Stomach (tissue), 9 donors: Measurements from ENCODE around the gene KCNH5. TPM values are rescaled to one million over a fixed set of nuclear protein-coding genes. Genes with fewer than 3 reads are reported as not detected.

Experiments
- DNase-seq, 2 donors: peaks; one replicate each; pipeline versions ENCODE4 v3.0.0 to v3.0.0-alpha.2; 2013 to 2019
- H3K27ac ChIP-seq, 5 donors: fragments of 200-600 bp in 4 of 5; sonication (generic) in 4 of 5; one replicate each; pipeline ENCODE4 v1.5.1; 2013 to 2019; ENCODE audit warnings: mild to moderate bottlenecking in 1 of 5, moderate library complexity in 1 of 5
- H3K27me3 ChIP-seq, 3 donors: fragments of 200-600 bp; sonication (generic); one replicate each; pipeline ENCODE4 v1.5.1; 2017 to 2019; ENCODE audit warnings: mixed run types in 1 of 3
- H3K36me3 ChIP-seq, 4 donors: fragments of 200-600 bp; sonication (generic); 1 replicate in 3 of 4; 2 replicates in 1 of 4; pipeline ENCODE4 v1.5.1; 2016 to 2019
- H3K4me1 ChIP-seq, 4 donors: fragments of 200-600 bp; sonication (generic); one replicate each; pipeline ENCODE4 v1.5.1; 2016 to 2019
- H3K4me3 ChIP-seq, 4 donors: fragments of 200-600 bp; sonication (generic) in 3 of 4; one replicate each; pipeline ENCODE4 v1.5.1; 2016 to 2019; ENCODE audit warnings: mild to moderate bottlenecking in 1 of 4
- H3K9me3 ChIP-seq, 4 donors: fragments of 200-600 bp; sonication (generic); one replicate each; pipeline ENCODE4 v1.5.1; 2016 to 2019
- CTCF ChIP-seq, 7 experiments: fragments of 450-650 bp in 4 of 7; fragments of 200-600 bp in 3 of 7; sonication (generic) in 3 of 7; IDR thresholded peaks; one replicate each; pipeline ENCODE4 v1.5.1; 2016 to 2019; ENCODE audit warnings: antibody characterized with exemption in 7 of 7, control low read depth in 2 of 7, mild to moderate bottlenecking in 1 of 7
- EP300 ChIP-seq: sonication (generic); formaldehyde crosslinking; IDR thresholded peaks from one replicate; pipeline ENCODE4 v1.6.1; 2017; ENCODE audit warnings: antibody characterized with exemption
- POLR2A ChIP-seq, 4 donors: fragments of 450-650 bp; IDR thresholded peaks; one replicate each; pipeline ENCODE4 v1.6.1; 2016; ENCODE audit warnings: antibody characterized with exemption in 4 of 4, control low read depth in 2 of 4, mild to moderate bottlenecking in 1 of 4, moderate library complexity in 1 of 4
- POLR2AphosphoS5 ChIP-seq, 3 donors: sonication (generic); formaldehyde crosslinking; IDR thresholded peaks; one replicate each; pipeline ENCODE4 v1.6.1; 2016; ENCODE audit warnings: antibody characterized with exemption in 3 of 3
- whole genome bisulfite sequencing, 5 donors: extraction: QIAGEN DNeasy Blood & Tissue Kit in 3 of 5; methylation state at CpG; one replicate each; pipeline versions ENCODE4 v1.1.5 to v1.1.7; 2013 to 2018; 5-methylcytosine and 5-hydroxymethylcytosine counted together
- intact Hi-C: fragments of 100-400 bp; cut with DNase I; formaldehyde crosslinking; loops from one replicate; pipeline ENCODE4 v1.15.1; 2023; ENCODE audit warnings: low total_unique reads
- polyA plus RNA-seq, 3 donors: library from polyadenylated mRNA; stranded (reverse); fragments of 200-250 nt; gene quantifications; one replicate each; pipeline ENCODE4 v1.2.3, GENCODE V29; 2013
- total RNA-seq, 5 donors: library from RNA; depleted of rRNA; stranded (reverse); fragments of >200 nt; gene quantifications; one replicate each; pipeline versions ENCODE4 v1.1.0 to v1.2.3, GENCODE V29; 2014 to 2016
- donor health status: healthy with polysubstance abuse.
- donor health status: Bipolar disorder and iron deficiency.
- donor health status: healthy.

The KCNH5 gene
- total and polyA plus RNA-seq, 8 donors, result under 0.01 to 0.55 TPM; not detected in 6

GRCh38 chr14:62718629-62719028 is 326.6 kb downstream of the KCNH5 start:
- TF ChIP-seq POLR2A (IDR thresholded peaks at IDR 0.05) (no peak), CTCF (IDR thresholded peaks at IDR 0.05) (no peak), POLR2AphosphoS5 (IDR thresholded peaks at IDR 0.05) (no peak)
- Histone ChIP-seq H3K4me3 (no peak overlapping the region), H3K36me3 (no peaks in the 10 kb centered on the region), H3K9me3 (no peaks in the 10 kb centered on the region), H3K4me1 (no peaks in the 10 kb centered on the region), H3K27ac (no peak overlapping the region), H3K27me3 (no peaks in the 10 kb centered on the region)
- no peak for DNase-seq
- intact Hi-C loops, result no loop called here
- WGBS, 5 donors, result 98 to 100% (median 99%) methylated on average over 1 of the region's 1 CpG

- H3K4me3 ChIP-seq, result no peak overlapping the region
- intact Hi-C loops, result no loop called here
- no peaks in the 10 kb centered on the region for H3K27me3 ChIP-seq
- peak in 1 of 2 donors; percentile 3 for DNase-seq
- no peaks in the 10 kb centered on the region for H3K9me3 ChIP-seq
- H3K27ac ChIP-seq, result no peak overlapping the region
- H3K36me3 ChIP-seq, result no peaks in the 10 kb centered on the region
- TF ChIP-seq POLR2A (IDR thresholded peaks at IDR 0.05) (no peak), POLR2AphosphoS5 (IDR thresholded peaks at IDR 0.05) (no peak), CTCF (IDR thresholded peaks at IDR 0.05) (no peak), EP300 (no peak)
- 57 to 68% (median 67%) methylated on average over 7 of the region's 7 CpGs for WGBS, 5 donors
- no peaks in the 10 kb centered on the region for H3K4me1 ChIP-seq
These were observed 333.8 kb downstream of the KCNH5 start for GRCh38 chr14:62711351-62712023.

GRCh38 chr14:62710811-62711210 is 334.4 kb downstream of the KCNH5 start:
- Histone ChIP-seq H3K9me3 (no peaks in the 10 kb centered on the region), H3K27me3 (no peaks in the 10 kb centered on the region), H3K36me3 (no peaks in the 10 kb centered on the region), H3K27ac (no peak overlapping the region), H3K4me3 (no peak overlapping the region), H3K4me1 (no peaks in the 10 kb centered on the region)
- DNase-seq, result no peak
- intact Hi-C loops, result no loop called here
- TF ChIP-seq POLR2A (IDR thresholded peaks at IDR 0.05), result no peak
- no peak for TF ChIP-seq CTCF (IDR thresholded peaks at IDR 0.05)
- no peak for TF ChIP-seq POLR2AphosphoS5 (IDR thresholded peaks at IDR 0.05)
- TF ChIP-seq EP300, result no peak

- Histone ChIP-seq H3K27me3 (no peaks in the 10 kb centered on the region), H3K36me3 (no peaks in the 10 kb centered on the region)
- intact Hi-C loops, result no loop called here
These were observed 335.5 kb downstream of the KCNH5 start for GRCh38 chr14:62709773-62710172.

More at GRCh38 chr14:62709773-62710172, 335.5 kb downstream of the KCNH5 start:
- Histone ChIP-seq H3K4me3 (no peak overlapping the region), H3K4me1 (no peaks in the 10 kb centered on the region), H3K9me3 (no peaks in the 10 kb centered on the region), H3K27ac (no peak overlapping the region)
- TF ChIP-seq EP300 (no peak), CTCF (IDR thresholded peaks at IDR 0.05) (no peak), POLR2A (IDR thresholded peaks at IDR 0.05) (no peak), POLR2AphosphoS5 (IDR thresholded peaks at IDR 0.05) (no peak)
- 43 to 52% (median 49%) methylated on average over 3 of the region's 3 CpGs for WGBS, 5 donors
- DNase-seq, result no peak
